A549 treated with AZD9567 at 1 μM for 4 hours (cell line): Measurements from ENCODE around the gene OR6Q1. TPM values are rescaled to one million over a fixed set of nuclear protein-coding genes. Genes with fewer than 3 reads are reported as not detected.

Experiments used
- total RNA-seq: library from RNA; stranded (reverse); fragments of 200-300 nt; extraction: Qiagen RNA extraction; gene quantifications from 5 replicates; pipeline ENCODE4 v1.2.3, GENCODE V29; 2022; ENCODE audit not compliant: insufficient read depth

Gene OR6Q1, protein sequence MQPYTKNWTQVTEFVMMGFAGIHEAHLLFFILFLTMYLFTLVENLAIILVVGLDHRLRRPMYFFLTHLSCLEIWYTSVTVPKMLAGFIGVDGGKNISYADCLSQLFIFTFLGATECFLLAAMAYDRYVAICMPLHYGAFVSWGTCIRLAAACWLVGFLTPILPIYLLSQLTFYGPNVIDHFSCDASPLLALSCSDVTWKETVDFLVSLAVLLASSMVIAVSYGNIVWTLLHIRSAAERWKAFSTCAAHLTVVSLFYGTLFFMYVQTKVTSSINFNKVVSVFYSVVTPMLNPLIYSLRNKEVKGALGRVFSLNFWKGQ
- total RNA-seq: not detected in 5 replicates

DNA sequence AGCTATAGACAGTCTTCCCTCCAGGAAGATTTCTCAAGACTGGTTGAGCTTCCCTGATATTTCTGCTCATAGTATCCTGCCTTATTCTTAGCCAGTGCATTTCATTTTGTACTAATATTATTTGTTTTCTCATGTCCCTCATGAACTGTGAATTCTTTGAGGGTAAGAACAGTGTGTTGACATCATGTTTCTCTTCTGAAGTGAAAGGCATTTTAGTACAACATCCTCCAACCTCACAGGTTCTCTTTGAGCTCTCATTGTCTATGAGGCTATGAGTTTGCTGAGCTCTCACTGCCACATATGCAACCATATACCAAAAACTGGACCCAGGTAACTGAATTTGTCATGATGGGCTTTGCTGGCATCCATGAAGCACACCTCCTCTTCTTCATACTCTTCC is at the start of gene OR6Q1:
OR6Q1 (plus strand) TSS at position 301 of the 400 bp plus-strand sequence; CDS start at position 301, 0 bp downstream.

GRCh38 chr11:58023435-58023931 is 7.3 kb upstream of the OR6Q1 start, which contains the start of gene OR9Q1:
Gene OR9Q1, plus strand, starts transcription at chr11:58023881. Its CDS starts 155,564 bp downstream, at chr11:58179445.

Other genes with a start within 250 kb of the OR6Q1 start
- gene OR9Q1, start 7.1 kb upstream of the OR6Q1 start, total RNA-seq: not detected in 5 replicates
- gene OR9I1, start 94.6 kb downstream of the OR6Q1 start, total RNA-seq: not detected in 5 replicates
- not detected in 5 replicates for gene OR9Q2, start 158.1 kb downstream of the OR6Q1 start, total RNA-seq
- not detected in 5 replicates for gene OR1S2, start 173.2 kb downstream of the OR6Q1 start, total RNA-seq
- not detected in 5 replicates for gene OR1S1, start 181.8 kb downstream of the OR6Q1 start, total RNA-seq
- gene OR10Q1, start 198.0 kb downstream of the OR6Q1 start, total RNA-seq: not detected in 5 replicates
- gene OR10W1, start 237.3 kb downstream of the OR6Q1 start, total RNA-seq: not detected in 5 replicates